SK-N-SH (cell line): ENCODE measurements around the gene ADORA2A. TPM values are rescaled to one million over a fixed set of nuclear protein-coding genes. Genes with fewer than 3 reads are reported as not detected.

Experiments
- CTCF ChIA-PET: fragments of 300-600, 350-600 bp; formaldehyde crosslinking; extraction: SDS; loops from one replicate; lab custom pipeline; 2021; lab: Yijun Ruan, JAX
- POLR2A ChIA-PET: fragments of 350-600 bp; sonication (Branson Sonifier 250); formaldehyde crosslinking; extraction: SDS; loops from one replicate; lab custom pipeline; 2020; ENCODE audit warnings: antibody characterized with exemption, inconsistent platforms; lab: Yijun Ruan, JAX
- DNase-seq: peaks from one replicate; pipeline ENCODE4 v3.0.0; 2012
- H2AFZ ChIP-seq: fragments of 200-600 bp; sonication (generic); 2 replicates; pipeline ENCODE4 v1.8.1; 2016; ENCODE audit warnings: antibody characterized with exemption, mild to moderate bottlenecking, low read depth
- H3F3A ChIP-seq: fragments of 200-600 bp; sonication (generic); replicated peaks from 2 replicates; pipeline ENCODE3; 2016; ENCODE audit warnings: antibody characterized with exemption, mild to moderate bottlenecking; ENCODE audit not compliant: insufficient read depth
- H3K27ac ChIP-seq, 2 experiments: fragments of 200-500 bp in 1 of 2; fragments of 200-600 bp in 1 of 2; sonication (Bioruptor generic) in 1 of 2; sonication (generic), shearing (Covaris generic) in 1 of 2; 2 replicates each; pipeline versions ENCODE4 v1.5.1 to v1.6.1; 2014 to 2016; ENCODE audit warnings: low read depth in 2 of 2, inconsistent platforms in 1 of 2, low read length in 1 of 2, mild to moderate bottlenecking in 1 of 2, mixed read lengths in 1 of 2
- H3K27me3 ChIP-seq: fragments of 200-600 bp; sonication (generic), shearing (Covaris generic); 2 replicates; pipeline ENCODE4 v1.6.1; 2016; ENCODE audit warnings: mixed run types; ENCODE audit not compliant: insufficient read depth
- H3K36me3 ChIP-seq, 2 experiments: fragments of 200-500 bp in 1 of 2; fragments of 200-600 bp in 1 of 2; sonication (Bioruptor generic) in 1 of 2; sonication (generic) in 1 of 2; replicated peaks in 1 of 2; 2 replicates each; pipeline versions ENCODE3 to v1.5.1; 2014 to 2016; ENCODE audit warnings: low read length in 1 of 2, mild to moderate bottlenecking in 1 of 2; ENCODE audit not compliant: insufficient read depth in 2 of 2, control insufficient read depth in 1 of 2
- H3K4me1 ChIP-seq, 2 experiments: fragments of 200-500 bp in 1 of 2; fragments of 200-600 bp in 1 of 2; sonication (Bioruptor generic) in 1 of 2; sonication (generic), shearing (Covaris generic) in 1 of 2; 2 replicates each; pipeline versions ENCODE4 v1.5.1 to v1.6.1; 2014 to 2016; ENCODE audit warnings: low read depth in 1 of 2, low read length in 1 of 2, mixed run types in 1 of 2; ENCODE audit not compliant: insufficient read depth in 2 of 2, control insufficient read depth in 1 of 2
- H3K4me2 ChIP-seq: fragments of 200-600 bp; sonication (generic), shearing (Covaris generic); 2 replicates; pipeline ENCODE4 v1.6.1; 2017; ENCODE audit warnings: mixed run types
- H3K4me3 ChIP-seq, 2 experiments: fragments of 200-500 bp in 1 of 2; fragments of 200-600 bp in 1 of 2; sonication (Bioruptor generic) in 1 of 2; sonication (generic), shearing (Covaris generic) in 1 of 2; 2 replicates each; pipeline versions ENCODE4 v1.5.1 to v1.8.1; 2014 to 2016; ENCODE audit warnings: low read depth in 2 of 2, inconsistent platforms in 1 of 2, low read length in 1 of 2, mild to moderate bottlenecking in 1 of 2, mixed read lengths in 1 of 2, moderate library complexity in 1 of 2
- H3K79me2 ChIP-seq: fragments of 200-600 bp; sonication (generic); 2 replicates; pipeline ENCODE4 v1.8.1; 2017; ENCODE audit warnings: mild to moderate bottlenecking; ENCODE audit not compliant: insufficient read depth
- H3K9ac ChIP-seq: fragments of 200-600 bp; sonication (generic); 2 replicates; pipeline ENCODE4 v1.6.1; 2017; ENCODE audit warnings: mixed run types
- H3K9me2 ChIP-seq: fragments of 200-600 bp; sonication (generic); 2 replicates; pipeline ENCODE4 v1.6.1; 2017; ENCODE audit warnings: mixed run types
- H3K9me3 ChIP-seq: fragments of 200-600 bp; sonication (generic); 2 replicates; pipeline ENCODE4 v1.6.1; 2017; ENCODE audit warnings: mixed run types, mild to moderate bottlenecking, moderate library complexity
- H4K20me1 ChIP-seq: fragments of 200-600 bp; sonication (generic); 2 replicates; pipeline ENCODE4 v1.6.1; 2017; ENCODE audit warnings: mild to moderate bottlenecking, mixed run types; ENCODE audit not compliant: insufficient read depth
- CHD2 ChIP-seq: fragments of 150-350 bp; IDR thresholded peaks from 2 replicates; pipeline ENCODE4 v1.6.1; 2018; ENCODE audit warnings: low read length; ENCODE audit not compliant: partially characterized antibody
- CTCF ChIP-seq: fragments of 200-600 bp; sonication (generic); IDR thresholded peaks from 2 replicates; pipeline ENCODE4 v1.6.1; 2017; ENCODE audit warnings: antibody characterized with exemption, mild to moderate bottlenecking, moderate library complexity
- ELF1 ChIP-seq: IDR thresholded peaks from 2 replicates; pipeline ENCODE4 v1.4.0; 2012
- GABPA ChIP-seq: IDR thresholded peaks from 2 replicates; pipeline ENCODE4 v1.4.0; 2012; ENCODE audit warnings: low read depth, mild to moderate bottlenecking
- IRF3 ChIP-seq: fragments of 150-350 bp; IDR thresholded peaks from 2 replicates; pipeline ENCODE4 v1.6.1; 2016; ENCODE audit warnings: mild to moderate bottlenecking, low read depth, low read length
- MXI1 ChIP-seq: IDR thresholded peaks from 2 replicates; pipeline ENCODE4 v1.6.1; 2012; ENCODE audit warnings: mild to moderate bottlenecking, low read depth, low read length, improper control_type of control experiment
- NFIC ChIP-seq: IDR thresholded peaks from 2 replicates; pipeline ENCODE4 v1.4.0; 2012; ENCODE audit warnings: borderline replicate concordance
- PBX3 ChIP-seq: IDR thresholded peaks from 2 replicates; pipeline ENCODE4; 2012
- RFX5 ChIP-seq: IDR thresholded peaks from 2 replicates; pipeline ENCODE4 v1.6.1; 2012; ENCODE audit warnings: mild to moderate bottlenecking, improper control_type of control experiment, low read length
- RXRA ChIP-seq: IDR thresholded peaks from 2 replicates; pipeline ENCODE4 v1.4.0; 2012; ENCODE audit warnings: low read depth, mild to moderate bottlenecking, borderline replicate concordance
- SMC3 ChIP-seq: IDR thresholded peaks from 2 replicates; pipeline ENCODE4 v1.6.1; 2012; ENCODE audit warnings: low read depth, low read length, improper control_type of control experiment
- TAF1 ChIP-seq: IDR thresholded peaks from 2 replicates; pipeline ENCODE4 v1.6.1; 2012; ENCODE audit warnings: low read depth, mild to moderate bottlenecking, low read length, moderate library complexity, borderline replicate concordance
- ZBTB33 ChIP-seq: IDR thresholded peaks from 2 replicates; pipeline ENCODE4 v1.4.0; 2012; ENCODE audit warnings: low read depth, borderline replicate concordance
- WGBS: methylation state at CpG from one replicate; pipeline ENCODE4 v1.1.6; 2017; ENCODE audit warnings: low lambda C conversion rate; 5-methylcytosine and 5-hydroxymethylcytosine counted together
- polyA plus RNA-seq, 3 experiments: library from polyadenylated mRNA; depleted of rRNA; stranded (reverse); fragments of >200 nt; gene quantifications; 2 replicates each; pipeline ENCODE4 v1.2.3, GENCODE V29; 2012
- TF ChIP-seq, protein P1 (sequence below): IDR thresholded peaks from 2 replicates; pipeline ENCODE4 v1.6.1; 2012; ENCODE audit warnings: mild to moderate bottlenecking, low read depth, low read length, moderate library complexity
- TF ChIP-seq, protein P2 (sequence below): IDR thresholded peaks from 2 replicates; pipeline ENCODE4 v1.4.0; 2012; ENCODE audit warnings: low read depth

ADORA2A gene
- polyA plus RNA-seq, 1 of the 3 experiments (the other 2 are of a cell fraction), result 9.3 TPM

GRCh38 chr22:24390156-24390555 is 37.2 kb upstream of the ADORA2A start (continued):
- TF ChIP-seq ZBTB33 (no peak), RFX5 (no peak)

DNA sequence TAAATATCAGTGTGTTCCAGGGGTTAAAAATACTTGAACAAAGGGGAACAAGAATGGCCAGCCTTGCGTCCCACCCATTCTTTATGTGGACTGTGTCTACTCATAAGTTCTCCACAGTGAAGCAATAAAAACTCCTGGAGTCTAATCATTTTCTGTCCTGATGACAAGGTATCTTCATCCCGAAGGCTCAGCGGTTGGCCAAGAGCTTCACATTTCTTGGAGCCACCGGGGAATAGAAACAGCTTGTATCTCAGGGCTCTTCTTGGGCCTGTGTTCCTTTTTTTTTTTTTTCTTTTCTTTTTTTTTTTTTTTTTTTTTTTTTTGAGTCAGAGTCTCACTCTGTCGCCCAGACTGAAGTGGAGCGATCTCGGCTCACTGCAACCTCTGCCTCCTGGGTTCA is 36.8 kb upstream of the ADORA2A start:
- Histone ChIP-seq H3K27ac (peak overlapping the region; percentile 10 to 99), H3K9me2 (no peaks in the 10 kb centered on the region), H3K9ac (no peak overlapping the region), H3F3A (peaks cover 20% of the 10 kb centered on the region), H4K20me1 (no peaks in the 10 kb centered on the region), H2AFZ (no peak overlapping the region), H3K4me2 (no peak overlapping the region), H3K4me3 (no peak overlapping the region), H3K79me2 (peaks cover 39% of the 10 kb centered on the region), H3K36me3 (peaks cover 6 to 23% of the 10 kb centered on the region in 2 experiments), H3K9me3 (no peaks in the 10 kb centered on the region), H3K27me3 (no peaks in the 10 kb centered on the region), H3K4me1 (peaks cover 17 to 49% of the 10 kb centered on the region in 2 experiments)
- WGBS, result 94% methylated on average over 7 of the region's 7 CpGs
- no peak for TF ChIP-seq MXI1
- TF ChIP-seq, protein P1, sequence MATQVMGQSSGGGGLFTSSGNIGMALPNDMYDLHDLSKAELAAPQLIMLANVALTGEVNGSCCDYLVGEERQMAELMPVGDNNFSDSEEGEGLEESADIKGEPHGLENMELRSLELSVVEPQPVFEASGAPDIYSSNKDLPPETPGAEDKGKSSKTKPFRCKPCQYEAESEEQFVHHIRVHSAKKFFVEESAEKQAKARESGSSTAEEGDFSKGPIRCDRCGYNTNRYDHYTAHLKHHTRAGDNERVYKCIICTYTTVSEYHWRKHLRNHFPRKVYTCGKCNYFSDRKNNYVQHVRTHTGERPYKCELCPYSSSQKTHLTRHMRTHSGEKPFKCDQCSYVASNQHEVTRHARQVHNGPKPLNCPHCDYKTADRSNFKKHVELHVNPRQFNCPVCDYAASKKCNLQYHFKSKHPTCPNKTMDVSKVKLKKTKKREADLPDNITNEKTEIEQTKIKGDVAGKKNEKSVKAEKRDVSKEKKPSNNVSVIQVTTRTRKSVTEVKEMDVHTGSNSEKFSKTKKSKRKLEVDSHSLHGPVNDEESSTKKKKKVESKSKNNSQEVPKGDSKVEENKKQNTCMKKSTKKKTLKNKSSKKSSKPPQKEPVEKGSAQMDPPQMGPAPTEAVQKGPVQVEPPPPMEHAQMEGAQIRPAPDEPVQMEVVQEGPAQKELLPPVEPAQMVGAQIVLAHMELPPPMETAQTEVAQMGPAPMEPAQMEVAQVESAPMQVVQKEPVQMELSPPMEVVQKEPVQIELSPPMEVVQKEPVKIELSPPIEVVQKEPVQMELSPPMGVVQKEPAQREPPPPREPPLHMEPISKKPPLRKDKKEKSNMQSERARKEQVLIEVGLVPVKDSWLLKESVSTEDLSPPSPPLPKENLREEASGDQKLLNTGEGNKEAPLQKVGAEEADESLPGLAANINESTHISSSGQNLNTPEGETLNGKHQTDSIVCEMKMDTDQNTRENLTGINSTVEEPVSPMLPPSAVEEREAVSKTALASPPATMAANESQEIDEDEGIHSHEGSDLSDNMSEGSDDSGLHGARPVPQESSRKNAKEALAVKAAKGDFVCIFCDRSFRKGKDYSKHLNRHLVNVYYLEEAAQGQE, result no peak
- TF ChIP-seq TAF1, result no peak
- no peak for TF ChIP-seq PBX3
- TF ChIP-seq ELF1, result no peak
- no peak for TF ChIP-seq NFIC
- TF ChIP-seq CHD2, result no peak
- no peak for TF ChIP-seq SMC3
- TF ChIP-seq CTCF, result no peak
- TF ChIP-seq RFX5, result no peak
- TF ChIP-seq RXRA, result no peak
- TF ChIP-seq GABPA, result no peak
- TF ChIP-seq, protein P2, sequence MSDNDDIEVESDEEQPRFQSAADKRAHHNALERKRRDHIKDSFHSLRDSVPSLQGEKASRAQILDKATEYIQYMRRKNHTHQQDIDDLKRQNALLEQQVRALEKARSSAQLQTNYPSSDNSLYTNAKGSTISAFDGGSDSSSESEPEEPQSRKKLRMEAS, result no peak
- no peak for TF ChIP-seq IRF3
- CTCF ChIA-PET, result interaction anchor here (0.8 to 2.9 kb wide), 5 partner anchors 10 to 201 kb away, joined by 3 to 10 read pairs (median 6); no protein-coding TSS in a partner anchor
- no peak for DNase-seq
- POLR2A ChIA-PET, result interaction anchor here (3.8 kb wide), 1 partner anchor 12 kb away, joined by 25 read pairs; no protein-coding TSS in a partner anchor
